ENCODE results near the gene ATP2B2.

ATP2B2 gene

DNA sequence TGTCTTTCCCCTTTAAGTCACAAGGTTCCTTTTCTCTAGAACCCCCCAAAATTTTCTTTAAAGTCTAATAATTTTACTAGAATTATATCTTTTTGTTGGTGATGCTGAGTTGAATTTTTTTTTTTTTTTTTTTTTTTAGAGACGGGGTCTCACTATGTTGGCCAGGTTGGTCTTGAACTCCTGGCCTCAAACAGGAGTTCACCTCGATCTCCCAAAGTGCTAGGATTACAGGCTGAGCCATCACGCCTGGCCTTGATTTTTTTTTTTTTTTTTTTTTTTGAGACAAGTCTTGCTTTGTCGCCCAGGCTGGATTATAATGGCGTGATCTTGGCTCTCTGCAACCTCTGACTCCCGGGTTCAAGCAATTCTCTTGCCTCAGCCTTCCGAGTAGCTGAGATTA lies 196.7 kb downstream of the ATP2B2 start:
- Histone ChIP-seq H3K4me1 (ENCODE audit: control insufficient read depth, insufficient read depth, low read depth, low read length) (peaks cover 3% of the 10 kb centered on the region), H3K4me3 (ENCODE audit: insufficient read depth in 1 of 2, low read depth in 1 of 2, low read length in 2 of 2) (no peak overlapping the region), H3K27ac (ENCODE audit: low read length, poor library complexity, severe bottlenecking) (no peak overlapping the region), H3K9ac (ENCODE audit: low read length) (no peak overlapping the region), H3K4me2 (ENCODE audit: low read length, poor library complexity, severe bottlenecking) (no peak overlapping the region), H3K36me3 (ENCODE audit: control insufficient read depth in 1 of 2, insufficient read depth in 2 of 2, low read depth in 1 of 2, low read length in 2 of 2) (peaks cover 70 to 98% of the 10 kb centered on the region in 2 experiments), H2BK12ac (ENCODE audit: low read length in 2 of 2) (no peak overlapping the region), H3K18ac (ENCODE audit: low read depth in 1 of 2, low read length in 2 of 2) (no peak overlapping the region), H2AK5ac (ENCODE audit: low read length, severe bottlenecking) (no peak overlapping the region), H2BK5ac (ENCODE audit: low read depth, low read length, poor library complexity, severe bottlenecking) (no peak overlapping the region), H3K27me3 (ENCODE audit: control insufficient read depth in 1 of 2, insufficient read depth in 1 of 2, low read length in 2 of 2) (no peaks in the 10 kb centered on the region), H3K9me3 (ENCODE audit: control insufficient read depth, low read length) (no peaks in the 10 kb centered on the region), H4K8ac (ENCODE audit: low read length) (no peak overlapping the region), H2BK15ac (ENCODE audit: low read depth, poor library complexity, severe bottlenecking) (no peak overlapping the region), H3K4ac (ENCODE audit: low read depth in 1 of 2, low read length in 2 of 2) (no peak overlapping the region), H3K79me1 (replicated peaks; ENCODE audit: low read length, poor library complexity, severe bottlenecking) (peaks cover 32% of the 10 kb centered on the region), H3K14ac (ENCODE audit: low read length in 2 of 2) (no peak overlapping the region), H4K91ac (ENCODE audit: low read length) (no peak overlapping the region), H3K23ac (ENCODE audit: low read length in 2 of 2) (no peak overlapping the region), H2AFZ (ENCODE audit: low read depth, low read length) (no peak overlapping the region), H2BK120ac (ENCODE audit: low read depth, low read length) (no peak overlapping the region)
- over 99% methylated on average over 7 of the region's 7 CpGs for WGBS
- no peak for DNase-seq

DNA sequence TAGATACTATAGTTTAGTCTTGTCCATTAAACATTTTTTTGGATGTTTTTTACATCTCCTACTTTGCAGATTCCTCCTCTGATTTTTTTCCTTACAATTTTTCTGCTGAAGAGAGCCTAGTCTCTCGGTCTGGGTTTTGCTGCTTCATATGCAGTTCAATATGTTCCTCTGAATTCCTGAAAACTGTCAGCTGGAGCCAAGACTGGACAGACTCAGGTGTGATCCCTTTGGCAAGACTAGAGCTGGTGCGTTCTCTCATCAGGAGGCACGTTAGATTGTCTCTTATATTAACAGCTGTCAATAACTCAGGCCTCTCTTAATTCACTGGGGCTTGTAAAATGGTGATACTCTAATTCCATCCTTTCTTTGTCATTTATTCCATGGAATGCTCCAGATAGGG lies 199.2 kb downstream of the ATP2B2 start:
- H3K9ac ChIP-seq (ENCODE audit: low read length), result no peak overlapping the region
- no peak overlapping the region for H4K91ac ChIP-seq (ENCODE audit: low read length)
- H2BK120ac ChIP-seq (ENCODE audit: low read depth, low read length), result no peak overlapping the region
- H3K14ac ChIP-seq (ENCODE audit: low read length in 2 of 2), result no peak overlapping the region
- no peak overlapping the region for H3K18ac ChIP-seq (ENCODE audit: low read depth in 1 of 2, low read length in 2 of 2)
- no peak for DNase-seq
- H3K4me3 ChIP-seq (ENCODE audit: insufficient read depth in 1 of 2, low read depth in 1 of 2, low read length in 2 of 2), result no peak overlapping the region
- H3K79me1 ChIP-seq (replicated peaks; ENCODE audit: low read length, poor library complexity, severe bottlenecking), result peaks cover 34% of the 10 kb centered on the region
- WGBS, result 100% methylated on average over 2 of the region's 3 CpGs
- H3K27ac ChIP-seq (ENCODE audit: low read length, poor library complexity, severe bottlenecking), result no peak overlapping the region
- no peak overlapping the region for H4K8ac ChIP-seq (ENCODE audit: low read length)
- H2BK15ac ChIP-seq (ENCODE audit: low read depth, poor library complexity, severe bottlenecking), result no peak overlapping the region
- H2AFZ ChIP-seq (ENCODE audit: low read depth, low read length), result no peak overlapping the region
- H3K4ac ChIP-seq (ENCODE audit: low read depth in 1 of 2, low read length in 2 of 2), result no peak overlapping the region
- H2BK5ac ChIP-seq (ENCODE audit: low read depth, low read length, poor library complexity, severe bottlenecking), result no peak overlapping the region
- no peaks in the 10 kb centered on the region for H3K27me3 ChIP-seq (ENCODE audit: control insufficient read depth in 1 of 2, insufficient read depth in 1 of 2, low read length in 2 of 2)
- no peaks in the 10 kb centered on the region for H3K9me3 ChIP-seq (ENCODE audit: control insufficient read depth, low read length)
- H2AK5ac ChIP-seq (ENCODE audit: low read length, severe bottlenecking), result no peak overlapping the region
- H2BK12ac ChIP-seq (ENCODE audit: low read length in 2 of 2), result no peak overlapping the region
- H3K4me1 ChIP-seq (ENCODE audit: control insufficient read depth, insufficient read depth, low read depth, low read length), result no peaks in the 10 kb centered on the region
- H3K23ac ChIP-seq (ENCODE audit: low read length in 2 of 2), result no peak overlapping the region
- peaks cover 71 to 98% of the 10 kb centered on the region in 2 experiments for H3K36me3 ChIP-seq (ENCODE audit: control insufficient read depth in 1 of 2, insufficient read depth in 2 of 2, low read depth in 1 of 2, low read length in 2 of 2)
- H3K4me2 ChIP-seq (ENCODE audit: low read length, poor library complexity, severe bottlenecking), result no peak overlapping the region

DNA sequence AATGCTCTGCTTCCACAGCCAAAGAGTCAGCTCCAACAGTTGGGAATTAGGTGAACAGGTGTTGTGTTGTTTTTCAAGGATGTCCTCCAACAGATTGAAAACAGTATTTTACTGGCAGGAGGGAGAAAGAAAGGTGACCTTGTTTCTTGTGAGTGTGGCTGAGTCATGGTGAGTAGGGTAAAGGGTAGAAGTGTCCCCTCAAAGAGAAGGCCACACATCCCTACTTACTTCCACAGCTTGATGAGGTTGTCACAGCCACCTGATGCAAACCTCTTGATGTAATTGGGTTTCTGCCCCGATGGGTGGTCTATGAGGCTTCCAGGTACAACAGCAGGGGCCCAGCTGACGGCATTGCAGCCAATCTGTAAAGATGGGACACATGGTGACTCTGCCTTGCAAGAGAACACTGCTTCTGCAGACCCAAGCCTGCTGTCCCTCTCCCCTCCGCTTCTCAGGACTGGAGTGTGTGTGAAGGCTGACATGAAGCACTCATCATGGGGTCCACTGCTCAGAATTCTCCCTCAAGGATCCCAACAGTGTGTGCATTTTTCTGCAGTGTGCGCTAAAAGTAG lies 200.0 kb downstream of the ATP2B2 start:
- Histone ChIP-seq H2BK5ac (ENCODE audit: low read depth, low read length, poor library complexity, severe bottlenecking) (no peak overlapping the region), H3K4me1 (ENCODE audit: control insufficient read depth, insufficient read depth, low read depth, low read length) (no peaks in the 10 kb centered on the region), H2BK120ac (ENCODE audit: low read depth, low read length) (no peak overlapping the region), H3K36me3 (ENCODE audit: control insufficient read depth in 1 of 2, insufficient read depth in 2 of 2, low read depth in 1 of 2, low read length in 2 of 2) (peaks cover 73 to 98% of the 10 kb centered on the region in 2 experiments), H3K14ac (ENCODE audit: low read length in 2 of 2) (no peak overlapping the region), H2AK5ac (ENCODE audit: low read length, severe bottlenecking) (no peak overlapping the region), H3K27ac (ENCODE audit: low read length, poor library complexity, severe bottlenecking) (no peak overlapping the region), H3K4me3 (ENCODE audit: insufficient read depth in 1 of 2, low read depth in 1 of 2, low read length in 2 of 2) (no peak overlapping the region), H3K79me1 (replicated peaks; ENCODE audit: low read length, poor library complexity, severe bottlenecking) (peaks cover 34% of the 10 kb centered on the region), H3K18ac (ENCODE audit: low read depth in 1 of 2, low read length in 2 of 2) (no peak overlapping the region), H2BK12ac (ENCODE audit: low read length in 2 of 2) (no peak overlapping the region), H2AFZ (ENCODE audit: low read depth, low read length) (no peak overlapping the region), H4K8ac (ENCODE audit: low read length) (no peak overlapping the region), H2BK15ac (ENCODE audit: low read depth, poor library complexity, severe bottlenecking) (no peak overlapping the region), H3K4me2 (ENCODE audit: low read length, poor library complexity, severe bottlenecking) (no peak overlapping the region), H3K9me3 (ENCODE audit: control insufficient read depth, low read length) (no peaks in the 10 kb centered on the region), H3K4ac (ENCODE audit: low read depth in 1 of 2, low read length in 2 of 2) (no peak overlapping the region), H3K27me3 (ENCODE audit: control insufficient read depth in 1 of 2, insufficient read depth in 1 of 2, low read length in 2 of 2) (no peaks in the 10 kb centered on the region), H3K9ac (ENCODE audit: low read length) (no peak overlapping the region), H4K91ac (ENCODE audit: low read length) (no peak overlapping the region), H3K23ac (ENCODE audit: low read length in 2 of 2) (no peak overlapping the region)
- DNase-seq, result no peak
- 100% methylated on average over 3 of the region's 4 CpGs for WGBS

DNA sequence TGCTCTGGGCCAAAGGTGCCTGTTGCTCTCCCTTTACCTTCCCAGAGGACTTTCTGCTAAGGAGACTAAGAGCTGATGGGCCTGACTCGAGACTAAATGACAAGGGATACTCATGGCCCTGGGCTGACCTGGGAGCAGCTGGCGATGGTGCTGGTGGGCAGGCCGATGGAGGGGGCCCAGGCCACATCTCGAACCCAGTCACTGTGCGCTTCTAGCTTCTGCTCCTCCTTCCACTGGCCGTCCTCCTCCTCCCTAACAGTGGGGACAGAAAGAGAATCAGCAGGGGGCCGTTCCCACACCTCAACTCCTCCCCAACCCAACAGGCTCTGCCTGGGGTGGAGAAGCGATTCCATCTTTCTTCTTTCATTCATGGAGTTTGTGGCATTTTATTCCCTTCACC lies 200.5 kb downstream of the ATP2B2 start:
- H3K4me2 ChIP-seq (ENCODE audit: low read length, poor library complexity, severe bottlenecking), result no peak overlapping the region
- no peak overlapping the region for H4K8ac ChIP-seq (ENCODE audit: low read length)
- peaks cover 36% of the 10 kb centered on the region for H3K79me1 ChIP-seq (replicated peaks; ENCODE audit: low read length, poor library complexity, severe bottlenecking)
- H2AK5ac ChIP-seq (ENCODE audit: low read length, severe bottlenecking), result no peak overlapping the region
- H2BK12ac ChIP-seq (ENCODE audit: low read length in 2 of 2), result no peak overlapping the region
- H3K27me3 ChIP-seq (ENCODE audit: control insufficient read depth in 1 of 2, insufficient read depth in 1 of 2, low read length in 2 of 2), result no peaks in the 10 kb centered on the region
- H3K27ac ChIP-seq (ENCODE audit: low read length, poor library complexity, severe bottlenecking), result no peak overlapping the region
- no peak for DNase-seq
- 96% methylated on average over 7 of the region's 8 CpGs for WGBS
- no peaks in the 10 kb centered on the region for H3K4me1 ChIP-seq (ENCODE audit: control insufficient read depth, insufficient read depth, low read depth, low read length)
- no peak overlapping the region for H3K23ac ChIP-seq (ENCODE audit: low read length in 2 of 2)
- H2BK120ac ChIP-seq (ENCODE audit: low read depth, low read length), result no peak overlapping the region
- H3K9ac ChIP-seq (ENCODE audit: low read length), result no peak overlapping the region
- H3K9me3 ChIP-seq (ENCODE audit: control insufficient read depth, low read length), result no peaks in the 10 kb centered on the region
- H4K91ac ChIP-seq (ENCODE audit: low read length), result no peak overlapping the region
- H2BK15ac ChIP-seq (ENCODE audit: low read depth, poor library complexity, severe bottlenecking), result no peak overlapping the region
- H3K4me3 ChIP-seq (ENCODE audit: insufficient read depth in 1 of 2, low read depth in 1 of 2, low read length in 2 of 2), result no peak overlapping the region
- H3K36me3 ChIP-seq (ENCODE audit: control insufficient read depth in 1 of 2, insufficient read depth in 2 of 2, low read depth in 1 of 2, low read length in 2 of 2), result peaks cover 76 to 99% of the 10 kb centered on the region in 2 experiments
- H2BK5ac ChIP-seq (ENCODE audit: low read depth, low read length, poor library complexity, severe bottlenecking), result no peak overlapping the region
- H3K14ac ChIP-seq (ENCODE audit: low read length in 2 of 2), result no peak overlapping the region
- no peak overlapping the region for H3K4ac ChIP-seq (ENCODE audit: low read depth in 1 of 2, low read length in 2 of 2)
- no peak overlapping the region for H2AFZ ChIP-seq (ENCODE audit: low read depth, low read length)
- H3K18ac ChIP-seq (ENCODE audit: low read depth in 1 of 2, low read length in 2 of 2), result no peak overlapping the region
